Measurements from ENCODE around the gene PELI2. TPM values are rescaled to one million over a fixed set of nuclear protein-coding genes. Genes with fewer than 3 reads are reported as not detected.
A peak's percentile ranks its signal among the peaks of the same experiment; 100 is the strongest.

PELI2 gene
- total and polyA plus RNA-seq, 2 experiments from 2014 or later: 8.0 to 24.5 TPM

DNA sequence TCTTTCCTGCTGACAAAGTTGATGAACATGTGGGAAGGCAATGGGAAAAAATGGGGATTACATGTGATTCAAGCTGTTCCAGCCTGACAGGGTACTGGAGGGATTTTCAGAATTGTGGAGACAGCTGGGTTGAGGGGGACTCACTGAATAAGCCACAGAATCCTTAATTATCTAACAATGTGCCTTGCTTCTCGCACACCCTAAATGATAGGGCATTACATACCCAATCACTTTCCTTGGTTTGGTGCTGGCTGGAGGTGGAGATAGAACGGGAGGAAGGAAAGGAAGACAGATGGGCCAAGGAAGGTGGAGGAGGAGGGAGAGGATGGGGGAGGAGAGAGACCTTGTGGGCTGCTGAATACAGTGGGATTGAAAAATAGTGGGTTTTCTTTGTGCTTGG lies 20.7 kb downstream of the PELI2 start:
- H3K4me2 ChIP-seq: peak overlapping the region; percentile 20
- Mint-ChIP-seq H3K27me3 (ENCODE audit: insufficient read depth, low read depth, poor library complexity) (no peaks in the 10 kb centered on the region), H3K4me1 (peaks cover 71% of the 10 kb centered on the region), H3K4me3 (no peak overlapping the region), H3K9me3 (no peaks in the 10 kb centered on the region), H3K36me3 (ENCODE audit: low read depth) (no peaks in the 10 kb centered on the region), H3K27ac (no peak overlapping the region)
- H2AFZ ChIP-seq: no peak overlapping the region
- TF ChIP-seq, protein P1, sequence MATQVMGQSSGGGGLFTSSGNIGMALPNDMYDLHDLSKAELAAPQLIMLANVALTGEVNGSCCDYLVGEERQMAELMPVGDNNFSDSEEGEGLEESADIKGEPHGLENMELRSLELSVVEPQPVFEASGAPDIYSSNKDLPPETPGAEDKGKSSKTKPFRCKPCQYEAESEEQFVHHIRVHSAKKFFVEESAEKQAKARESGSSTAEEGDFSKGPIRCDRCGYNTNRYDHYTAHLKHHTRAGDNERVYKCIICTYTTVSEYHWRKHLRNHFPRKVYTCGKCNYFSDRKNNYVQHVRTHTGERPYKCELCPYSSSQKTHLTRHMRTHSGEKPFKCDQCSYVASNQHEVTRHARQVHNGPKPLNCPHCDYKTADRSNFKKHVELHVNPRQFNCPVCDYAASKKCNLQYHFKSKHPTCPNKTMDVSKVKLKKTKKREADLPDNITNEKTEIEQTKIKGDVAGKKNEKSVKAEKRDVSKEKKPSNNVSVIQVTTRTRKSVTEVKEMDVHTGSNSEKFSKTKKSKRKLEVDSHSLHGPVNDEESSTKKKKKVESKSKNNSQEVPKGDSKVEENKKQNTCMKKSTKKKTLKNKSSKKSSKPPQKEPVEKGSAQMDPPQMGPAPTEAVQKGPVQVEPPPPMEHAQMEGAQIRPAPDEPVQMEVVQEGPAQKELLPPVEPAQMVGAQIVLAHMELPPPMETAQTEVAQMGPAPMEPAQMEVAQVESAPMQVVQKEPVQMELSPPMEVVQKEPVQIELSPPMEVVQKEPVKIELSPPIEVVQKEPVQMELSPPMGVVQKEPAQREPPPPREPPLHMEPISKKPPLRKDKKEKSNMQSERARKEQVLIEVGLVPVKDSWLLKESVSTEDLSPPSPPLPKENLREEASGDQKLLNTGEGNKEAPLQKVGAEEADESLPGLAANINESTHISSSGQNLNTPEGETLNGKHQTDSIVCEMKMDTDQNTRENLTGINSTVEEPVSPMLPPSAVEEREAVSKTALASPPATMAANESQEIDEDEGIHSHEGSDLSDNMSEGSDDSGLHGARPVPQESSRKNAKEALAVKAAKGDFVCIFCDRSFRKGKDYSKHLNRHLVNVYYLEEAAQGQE (IDR thresholded peaks at IDR 0.05; ENCODE audit: unreplicated experiment): no peak
- H4K20me1 ChIP-seq (replicated peaks; ENCODE audit: insufficient read depth): peaks cover 4% of the 10 kb centered on the region; the same call in 1 of the 2 replicates
- no peaks in the 10 kb centered on the region for H3K27me3 ChIP-seq (ENCODE audit: insufficient read depth)
- H3K9me2 ChIP-seq (ENCODE audit: insufficient read depth): no peaks in the 10 kb centered on the region
- ATAC-seq: peak; percentile 62
- H3K4me1 ChIP-seq (ENCODE audit: insufficient read depth): peaks cover 44% of the 10 kb centered on the region
- no peak overlapping the region for H3K27ac ChIP-seq (ENCODE audit: low read depth)
- H3F3A ChIP-seq (replicated peaks; ENCODE audit: low read depth): no peaks in the 10 kb centered on the region
- H3K36me3 ChIP-seq (ENCODE audit: insufficient read depth): no peaks in the 10 kb centered on the region
- H3K4me3 ChIP-seq: no peak overlapping the region
- H3K79me2 ChIP-seq (replicated peaks; ENCODE audit: insufficient read depth): peaks cover 96% of the 10 kb centered on the region
- DNase-seq (ENCODE audit: low spot score): peak; percentile 40

DNA sequence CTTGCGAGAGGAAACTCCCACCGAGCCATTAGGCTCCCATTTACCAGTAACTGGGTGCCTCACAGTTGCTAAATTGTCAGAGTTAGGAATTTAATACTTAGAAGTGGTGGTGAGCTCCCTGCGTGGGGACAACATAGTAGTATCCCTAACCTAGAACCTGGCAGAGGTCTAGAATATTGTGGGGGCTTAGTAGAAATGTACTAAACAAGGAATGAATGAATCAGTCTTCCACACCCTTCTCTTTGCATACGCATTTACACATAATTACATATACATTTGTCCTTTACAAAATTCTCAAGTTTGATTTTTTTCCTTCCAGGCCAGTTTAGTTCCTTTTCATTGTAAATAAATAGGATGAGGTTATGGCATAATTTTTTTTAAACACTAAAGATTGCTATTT lies 24.1 kb downstream of the PELI2 start:
- Histone ChIP-seq H3K36me3 (ENCODE audit: insufficient read depth) (no peaks in the 10 kb centered on the region), H3K79me2 (replicated peaks; ENCODE audit: insufficient read depth) (peaks cover 94% of the 10 kb centered on the region), H3F3A (replicated peaks; ENCODE audit: low read depth) (no peaks in the 10 kb centered on the region), H3K27ac (ENCODE audit: low read depth) (no peak overlapping the region), H3K4me3 (no peak overlapping the region), H3K4me2 (no peak overlapping the region), H3K4me1 (ENCODE audit: insufficient read depth) (peaks cover 38% of the 10 kb centered on the region), H3K27me3 (ENCODE audit: insufficient read depth) (no peaks in the 10 kb centered on the region), H3K9me2 (ENCODE audit: insufficient read depth) (no peaks in the 10 kb centered on the region), H2AFZ (no peak overlapping the region), H4K20me1 (replicated peaks; ENCODE audit: insufficient read depth) (peaks cover 2% of the 10 kb centered on the region; the same call in 1 of the 2 replicates)
- Mint-ChIP-seq H3K4me3 (no peak overlapping the region), H3K4me1 (peaks cover 59% of the 10 kb centered on the region), H3K36me3 (ENCODE audit: low read depth) (no peaks in the 10 kb centered on the region), H3K27ac (no peak overlapping the region), H3K27me3 (ENCODE audit: insufficient read depth, low read depth, poor library complexity) (no peaks in the 10 kb centered on the region), H3K9me3 (no peaks in the 10 kb centered on the region)
- DNase-seq (ENCODE audit: low spot score): no peak
- ATAC-seq: no peak
- TF ChIP-seq JUNB (IDR thresholded peaks at IDR 0.05; ENCODE audit: unreplicated experiment) (no peak), POLR2AphosphoS5 (IDR thresholded peaks at IDR 0.05; ENCODE audit: low read depth) (no peak)

DNA sequence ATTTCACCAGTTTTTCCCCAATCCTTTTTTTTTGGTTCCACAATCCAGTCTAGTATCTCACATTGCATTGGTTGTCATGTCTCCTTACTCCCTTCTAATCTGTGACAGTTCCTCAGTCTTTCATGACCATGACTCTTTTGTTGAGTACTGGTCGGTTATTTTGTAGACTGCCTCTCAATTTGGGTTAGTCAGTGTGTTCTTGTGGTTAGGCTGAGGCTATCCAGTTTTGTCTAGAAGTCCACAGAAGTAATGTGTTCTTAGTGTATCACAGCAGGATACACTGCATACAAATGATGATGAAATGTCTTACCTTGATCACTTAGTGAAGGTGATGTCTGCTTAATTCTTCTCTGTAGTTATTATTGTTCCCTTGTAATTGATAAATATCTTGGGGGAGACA lies 24.8 kb downstream of the PELI2 start:
- Mint-ChIP-seq H3K4me3 (no peak overlapping the region), H3K27ac (no peak overlapping the region), H3K36me3 (ENCODE audit: low read depth) (no peaks in the 10 kb centered on the region), H3K9me3 (no peaks in the 10 kb centered on the region), H3K27me3 (ENCODE audit: insufficient read depth, low read depth, poor library complexity) (peaks cover 2% of the 10 kb centered on the region), H3K4me1 (peaks cover 56% of the 10 kb centered on the region)
- Histone ChIP-seq H3K27me3 (ENCODE audit: insufficient read depth) (no peaks in the 10 kb centered on the region), H3K4me2 (no peak overlapping the region), H3K4me3 (no peak overlapping the region), H3K36me3 (ENCODE audit: insufficient read depth) (no peaks in the 10 kb centered on the region), H3F3A (replicated peaks; ENCODE audit: low read depth) (no peaks in the 10 kb centered on the region), H2AFZ (no peak overlapping the region), H4K20me1 (replicated peaks; ENCODE audit: insufficient read depth) (no peaks in the 10 kb centered on the region; the same call in 1 of the 2 replicates), H3K4me1 (ENCODE audit: insufficient read depth) (peaks cover 32% of the 10 kb centered on the region), H3K9me2 (ENCODE audit: insufficient read depth) (no peaks in the 10 kb centered on the region), H3K79me2 (replicated peaks; ENCODE audit: insufficient read depth) (peaks cover 96% of the 10 kb centered on the region), H3K27ac (ENCODE audit: low read depth) (no peak overlapping the region)
- DNase-seq (ENCODE audit: low spot score) (no peak), ATAC-seq (no peak)
- TF ChIP-seq NANOG (IDR thresholded peaks at IDR 0.05; ENCODE audit: borderline replicate concordance) (no peak), EZH2 (IDR thresholded peaks at IDR 0.05; ENCODE audit: low read depth, unreplicated experiment) (no peak), ZNF331 (CRISPR knock-in tag; IDR thresholded peaks at IDR 0.05; ENCODE audit: low read depth) (no peak), POLR2AphosphoS5 (IDR thresholded peaks at IDR 0.05; ENCODE audit: low read depth) (no peak), STAT1 (IDR thresholded peaks at IDR 0.05; ENCODE audit: unreplicated experiment) (no peak), JUNB (IDR thresholded peaks at IDR 0.05; ENCODE audit: unreplicated experiment) (no peak)
- TF ChIP-seq, protein P1 (IDR thresholded peaks at IDR 0.05; ENCODE audit: unreplicated experiment): no peak

Data from GM23338 (cell line).